GM20431 (cell line): Measurements from ENCODE around the gene PEDS1.
"Not testable (repeated sequence)": the region's sequence is repeated elsewhere in the genome, so short reads cannot be mapped to it uniquely, and the experiment has no call there.

Experiments
- in situ Hi-C: fragments of 300-500 bp; cut with MseI, MboI; formaldehyde crosslinking; loops from one replicate; pipeline ENCODE4 v1.15.0; 2020; ENCODE audit warnings: low sequenced_read_pairs; ENCODE audit not compliant: unreplicated experiment

PEDS1 gene

DNA sequence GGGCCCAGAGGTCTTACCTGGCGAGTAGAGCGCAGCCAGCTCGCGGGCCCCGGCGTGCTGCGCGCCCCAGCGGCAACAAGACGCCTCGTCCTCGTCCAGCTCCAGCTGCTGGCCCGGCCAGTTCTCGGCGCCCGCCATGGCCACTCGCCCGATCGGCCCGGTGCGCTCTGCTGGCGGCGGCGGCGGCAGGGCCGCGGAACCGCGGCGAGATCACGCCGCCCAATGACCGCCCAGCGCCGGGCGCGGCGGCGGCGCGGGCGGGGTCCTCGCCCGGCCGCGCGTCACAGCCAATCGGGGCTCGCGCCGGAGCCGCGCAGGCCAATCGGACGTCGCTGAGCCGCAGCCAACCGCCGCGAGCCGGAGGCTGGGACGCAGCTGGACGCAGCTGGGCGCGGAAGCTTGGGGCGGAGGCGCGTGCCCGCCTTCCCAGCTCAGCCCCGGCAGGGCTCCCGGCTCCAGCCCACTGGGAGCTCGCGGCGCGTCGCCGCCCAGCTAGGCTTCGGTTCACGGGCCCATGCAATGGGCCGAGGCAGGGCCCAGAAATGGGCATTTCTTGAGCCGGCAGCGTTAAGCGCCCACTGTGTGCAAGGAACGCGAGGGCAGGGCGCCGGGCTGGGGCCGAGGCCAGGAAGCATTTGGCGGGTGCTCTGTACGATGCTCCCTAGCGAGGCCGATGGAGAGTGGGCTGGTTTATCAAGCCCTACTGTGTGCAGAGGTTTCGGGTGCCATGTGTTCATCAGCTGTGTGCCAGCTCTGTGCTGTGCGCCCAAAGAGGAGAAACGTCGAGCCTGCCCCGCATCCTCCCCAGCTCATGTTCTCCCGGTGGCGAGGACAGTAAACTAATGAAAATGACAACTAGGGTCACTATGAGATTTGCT, at the start of gene PEDS1:
TSS of gene PEDS1 (minus strand) at position 224 of the 878 bp plus-strand sequence. CDS start at position 138, 86 bp downstream.
- in situ Hi-C loops: no loop called here

DNA sequence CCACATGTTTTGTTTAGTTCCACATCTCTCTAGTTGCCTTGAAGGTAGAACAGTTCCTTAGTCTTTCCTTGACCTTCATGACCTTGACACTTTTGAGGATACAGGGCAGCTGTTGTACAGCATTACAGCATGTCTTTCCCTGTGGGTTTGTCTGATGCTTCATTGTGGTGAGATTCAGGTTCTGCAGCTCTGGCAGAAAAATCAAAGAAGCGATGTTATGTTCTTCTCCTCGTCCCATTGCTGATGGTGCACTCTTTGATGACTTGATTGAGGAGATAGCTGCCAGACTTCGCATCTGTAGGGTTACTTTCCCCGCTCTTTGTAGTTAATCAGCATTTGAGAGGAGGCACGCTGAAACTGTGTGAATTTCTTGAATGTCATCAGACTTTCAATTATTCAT, 49.2 kb upstream of the PEDS1 start:
- in situ Hi-C loops: no loop called here

DNA sequence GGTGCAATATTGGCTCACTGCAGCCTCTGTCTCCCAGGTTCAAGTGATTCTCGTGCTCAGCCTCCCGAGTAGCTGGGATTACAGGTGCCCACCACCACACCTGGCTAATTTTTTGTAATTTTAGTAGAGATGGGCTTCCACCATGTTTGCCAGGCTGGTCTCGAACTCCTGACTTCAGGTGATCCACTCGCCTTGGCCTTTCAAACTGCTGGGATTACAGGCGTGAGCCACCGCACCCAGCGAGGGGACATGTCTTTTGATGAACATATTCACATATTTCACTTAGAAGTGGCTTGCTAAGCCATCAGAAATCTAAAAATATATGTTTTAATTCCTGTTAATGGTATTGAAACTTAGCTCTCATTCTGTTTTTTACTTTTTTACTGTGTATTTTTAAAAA, 48.2 kb upstream of the PEDS1 start:
- in situ Hi-C loops: not testable (repeated sequence)

DNA sequence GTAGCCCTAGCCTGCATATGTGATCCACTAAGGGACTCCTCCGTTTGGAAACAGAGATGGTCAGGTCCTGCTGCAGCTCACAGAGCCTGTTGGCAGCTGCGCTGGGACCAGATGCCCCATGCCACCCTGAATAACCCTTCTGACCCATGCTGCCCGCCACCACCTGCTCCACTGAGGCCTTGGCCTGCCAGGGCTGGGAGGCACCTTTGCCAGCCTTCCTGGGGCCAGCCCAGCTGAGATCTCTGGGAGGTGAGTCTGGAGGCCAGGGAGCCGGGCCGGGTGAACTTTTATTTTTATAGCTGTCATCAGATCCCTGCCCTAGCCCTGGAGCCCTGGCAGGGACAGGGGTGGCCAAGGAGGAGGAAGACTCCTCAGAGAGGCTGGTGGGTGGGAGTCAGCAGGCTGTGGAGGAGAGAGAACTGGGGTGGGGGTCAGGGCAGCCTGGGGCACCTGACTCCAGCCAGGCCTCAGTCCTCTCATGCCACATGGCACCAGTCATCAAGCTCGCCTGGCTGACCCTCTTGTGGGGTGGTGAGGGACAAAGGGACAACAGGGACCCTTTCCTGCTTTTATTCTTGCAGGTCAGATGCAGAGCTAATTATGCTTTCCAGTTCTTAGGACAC, 47.1 kb upstream of the PEDS1 start:
- in situ Hi-C loops: no loop called here

DNA sequence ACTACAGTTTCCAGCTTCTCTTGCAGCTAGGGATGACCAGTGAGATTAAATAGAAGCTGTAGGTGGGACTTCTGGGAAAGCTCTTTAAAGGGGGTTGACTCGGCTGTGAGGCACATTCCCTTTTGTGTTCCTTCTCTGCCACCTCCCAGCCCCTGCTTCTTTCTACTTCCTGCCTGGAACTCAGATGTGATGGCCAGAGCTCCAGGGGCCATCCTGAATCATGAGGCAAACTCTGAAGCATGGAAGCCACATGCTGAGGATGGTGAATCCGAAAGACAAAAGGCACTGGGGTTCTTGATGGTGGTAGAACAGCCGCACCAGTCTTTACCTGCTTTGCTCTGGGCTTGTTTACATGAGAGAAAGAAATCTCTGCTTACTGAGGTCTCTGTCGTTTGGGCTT, 46.2 kb upstream of the PEDS1 start:
- in situ Hi-C loops: no loop called here

DNA sequence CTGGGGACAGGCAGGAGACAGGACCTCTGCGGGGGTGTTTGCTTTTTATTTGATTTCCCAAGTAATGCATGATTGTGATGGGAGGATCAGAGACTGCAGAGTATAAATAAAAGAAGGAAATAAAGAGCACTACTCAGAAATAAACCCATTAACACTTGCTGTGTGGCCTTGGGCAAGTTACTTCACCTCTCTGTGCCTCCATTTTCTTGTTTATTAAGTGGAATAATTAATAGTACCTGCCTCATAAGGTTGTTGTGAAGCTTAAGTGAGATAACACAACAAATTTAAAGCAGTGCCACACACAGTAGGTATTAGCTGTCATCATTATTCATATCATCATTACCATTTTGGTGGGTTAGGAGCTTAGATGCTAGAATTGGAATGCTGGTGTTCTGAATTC, 45.2 kb upstream of the PEDS1 start:
- in situ Hi-C loops: no loop called here

DNA sequence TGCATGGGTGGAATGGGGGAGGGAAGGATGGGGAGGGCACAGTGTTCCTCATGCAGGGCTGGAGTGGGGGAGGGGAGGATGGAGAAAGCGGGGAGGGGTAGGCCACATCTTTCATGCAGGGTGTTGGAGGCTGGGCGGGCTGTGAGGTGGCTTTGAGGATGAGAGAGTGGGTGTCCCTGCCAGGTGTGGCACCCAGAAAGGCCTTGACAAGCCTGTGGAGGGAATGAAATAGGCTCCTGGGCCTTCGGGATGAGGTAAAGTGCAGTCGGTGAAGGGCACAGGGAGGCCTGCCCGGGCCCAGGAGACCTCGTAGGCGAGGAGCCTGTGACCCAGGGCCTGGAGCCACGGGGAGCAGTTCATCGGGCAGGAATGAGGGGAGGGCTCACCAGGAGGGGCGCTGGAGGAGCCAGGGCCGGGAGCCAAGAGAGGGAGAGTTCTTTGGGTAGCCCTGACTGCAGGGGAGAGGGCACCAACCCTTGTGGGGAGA, 44.7 kb upstream of the PEDS1 start:
- in situ Hi-C loops: no loop called here

DNA sequence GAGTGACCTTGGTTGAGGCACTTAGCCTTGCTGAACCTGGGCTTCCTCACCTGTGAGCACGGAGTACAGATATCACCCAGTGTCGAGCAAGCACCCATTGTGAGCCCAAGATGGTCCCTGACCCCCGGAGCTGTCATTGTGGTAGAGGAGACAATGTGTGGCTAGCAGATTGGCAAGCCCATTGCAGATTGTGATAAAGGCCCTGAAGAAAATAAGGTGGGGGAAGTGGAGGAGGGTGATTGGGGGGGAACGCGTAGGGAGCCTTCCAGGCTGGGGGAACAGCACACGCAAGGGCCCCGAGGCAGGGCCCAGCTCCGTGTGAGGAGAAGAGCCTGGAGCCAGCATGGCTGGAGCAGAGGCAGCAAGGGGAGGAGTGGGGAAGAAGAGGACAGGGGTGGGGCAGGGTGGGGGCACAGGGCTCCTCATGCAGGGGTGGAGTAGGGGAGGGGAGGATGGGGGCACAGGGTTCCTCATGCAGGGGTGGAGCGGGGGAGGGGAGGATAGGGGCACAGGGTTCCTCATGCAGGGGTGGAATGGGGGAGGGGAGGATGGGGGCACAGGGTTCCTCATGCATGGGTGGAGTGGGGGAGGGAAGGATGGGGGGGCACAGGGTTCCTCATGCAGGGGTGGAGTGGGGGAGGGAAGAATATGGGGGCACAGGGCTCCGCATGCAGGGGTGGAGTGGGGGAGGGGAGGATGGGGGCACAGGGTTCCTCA, 44.1 kb upstream of the PEDS1 start:
- in situ Hi-C loops: no loop called here

DNA sequence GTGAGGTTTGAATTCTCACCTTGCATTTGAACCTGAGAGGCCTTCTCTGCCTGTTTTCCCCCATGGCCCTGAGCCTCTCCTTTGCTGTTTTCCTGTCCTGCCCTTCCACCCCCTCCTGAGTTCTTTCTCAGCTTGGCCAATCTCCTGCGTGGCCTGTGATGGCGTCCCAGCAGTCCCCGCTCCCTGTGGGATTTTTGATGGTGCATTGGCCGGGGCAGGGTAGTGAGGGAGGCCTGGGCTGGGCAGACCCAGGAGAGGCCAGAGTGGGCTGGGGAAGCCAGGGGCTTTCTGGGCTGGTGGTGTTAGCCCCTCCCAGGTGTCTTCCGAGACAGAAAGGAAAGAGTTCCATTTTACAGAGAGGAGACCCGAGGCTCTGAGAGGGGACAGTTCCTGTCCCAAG, 43.4 kb upstream of the PEDS1 start:
- in situ Hi-C loops: no loop called here

DNA sequence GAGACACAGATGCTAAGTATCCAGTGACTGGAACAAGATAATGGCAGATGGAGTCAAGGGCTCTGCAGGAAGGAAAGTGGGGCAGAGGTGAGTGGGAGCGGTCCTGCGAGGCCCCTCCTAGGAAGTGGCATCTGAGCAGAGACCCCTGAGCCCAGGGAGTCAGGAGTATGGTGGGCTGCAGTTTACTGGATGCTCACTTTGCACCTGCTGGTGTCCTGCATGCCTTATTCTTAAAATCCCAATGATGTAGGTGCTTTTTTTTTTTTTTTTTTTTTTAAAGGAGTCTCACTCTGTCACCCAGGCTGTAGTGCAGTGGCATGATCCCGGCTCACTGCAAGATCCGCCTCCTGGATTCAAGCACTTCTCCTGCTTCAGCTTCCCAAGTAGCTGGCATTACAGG, 42.7 kb upstream of the PEDS1 start:
- in situ Hi-C loops: no loop called here

DNA sequence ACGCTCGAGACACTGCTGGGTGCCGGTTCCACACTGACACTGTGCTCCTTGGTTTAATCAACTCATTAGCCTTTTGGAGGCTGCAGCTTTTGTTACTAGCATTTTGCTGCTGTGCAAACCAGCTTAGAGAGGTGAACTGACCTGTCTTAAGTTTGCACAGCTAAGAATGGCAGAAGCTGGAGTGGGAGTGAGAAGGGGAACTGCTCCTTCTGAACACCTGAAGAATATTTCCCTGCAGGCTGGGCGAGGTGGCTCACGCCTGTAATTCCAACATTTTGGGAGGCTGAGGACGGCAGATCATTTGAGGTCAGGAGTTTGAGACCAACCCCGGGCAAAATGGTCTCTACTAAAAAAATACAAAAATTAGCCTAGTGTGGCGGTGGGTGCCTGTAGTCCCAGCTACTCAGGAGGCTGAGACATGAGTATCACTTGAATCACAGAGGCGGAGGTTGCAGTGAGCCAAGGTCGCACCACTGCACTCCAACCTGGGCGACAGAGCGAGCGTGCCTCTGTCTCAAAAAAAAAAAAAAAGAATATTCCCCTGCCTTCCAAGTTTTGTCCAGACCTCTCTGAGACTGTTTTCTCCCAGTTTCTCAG, 42.1 kb upstream of the PEDS1 start:
- in situ Hi-C loops: no loop called here

DNA sequence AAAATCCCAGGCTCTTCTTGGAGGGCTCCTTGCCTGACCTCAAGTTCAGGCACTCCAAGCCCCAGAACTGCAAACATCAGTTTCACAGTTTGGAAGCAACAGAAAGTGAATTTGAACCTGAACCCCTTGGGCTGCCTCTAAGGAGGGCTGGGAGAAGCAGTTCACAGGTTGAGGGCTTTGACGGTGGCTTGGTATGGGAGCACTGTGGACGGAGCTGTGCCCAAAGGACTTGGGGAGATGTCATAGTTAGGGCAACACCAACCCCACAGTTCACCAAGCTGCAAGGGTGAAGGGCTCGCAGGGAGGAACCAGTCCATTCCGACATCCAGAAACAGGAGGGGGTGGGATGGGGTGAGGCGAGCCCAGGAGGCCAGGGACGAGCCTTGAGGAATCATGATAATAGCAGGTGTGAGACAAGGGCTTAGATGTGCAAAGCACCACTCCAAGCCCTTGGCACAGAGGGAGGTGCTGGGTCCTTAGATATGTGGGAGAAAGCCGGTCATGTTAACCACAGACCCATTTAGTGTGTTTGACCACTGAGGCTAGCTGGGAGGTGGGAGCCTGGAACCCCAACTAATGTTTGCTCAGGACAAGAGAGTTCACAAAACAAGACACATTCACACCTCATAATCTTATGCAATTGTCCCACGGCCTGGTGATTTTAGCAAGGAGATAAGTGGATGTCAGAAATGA, 41.5 kb upstream of the PEDS1 start:
- in situ Hi-C loops: no loop called here

DNA sequence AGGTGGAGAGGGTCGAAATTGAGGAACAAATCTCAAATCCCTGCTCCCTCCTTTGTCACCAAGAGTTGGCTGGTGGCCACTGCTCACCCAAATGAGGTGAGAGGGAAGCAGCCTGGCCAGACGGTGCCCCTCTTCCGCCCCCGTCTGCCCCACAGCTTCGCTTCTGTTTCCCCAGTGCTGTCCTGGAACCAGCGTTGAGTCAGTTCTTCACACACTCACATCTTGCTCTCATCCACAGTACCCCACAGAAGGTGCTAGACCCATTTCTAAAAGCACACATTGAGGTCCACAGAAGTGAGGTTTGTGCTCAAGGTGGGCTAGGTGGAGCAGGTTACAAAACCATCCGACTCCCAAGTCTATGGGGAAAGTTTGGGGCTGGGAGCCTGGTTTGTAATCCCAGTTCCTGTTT, 40.9 kb upstream of the PEDS1 start:
- in situ Hi-C loops: no loop called here

DNA sequence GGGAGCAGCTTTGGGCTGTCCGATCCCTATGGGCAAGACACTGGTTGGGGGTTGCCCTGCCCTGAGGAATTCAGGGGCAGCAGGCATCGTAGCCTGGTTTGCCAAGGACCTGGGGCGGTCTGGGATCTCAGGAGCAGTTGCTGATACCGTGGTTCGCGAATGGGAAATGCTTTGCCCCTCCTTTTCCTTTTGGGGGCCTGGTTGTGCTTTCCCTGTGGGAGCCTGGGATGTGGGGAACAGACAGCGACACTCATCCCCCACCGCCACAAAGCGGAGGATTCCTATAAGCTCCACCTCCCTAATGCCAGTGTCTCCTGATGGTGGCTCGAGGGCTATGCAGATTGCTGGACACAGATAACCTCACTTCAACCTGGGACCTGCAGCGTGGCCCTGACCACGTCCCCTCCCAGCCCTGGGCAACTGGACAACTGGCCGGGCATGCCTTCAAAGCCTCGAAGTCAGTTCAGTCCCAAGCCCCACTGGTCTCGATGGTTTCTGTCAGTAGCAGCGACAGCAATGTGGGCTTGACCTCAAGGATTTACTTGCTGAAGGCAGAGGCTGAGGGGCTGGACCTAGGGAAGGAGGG, 40.4 kb upstream of the PEDS1 start:
- in situ Hi-C loops: no loop called here

DNA sequence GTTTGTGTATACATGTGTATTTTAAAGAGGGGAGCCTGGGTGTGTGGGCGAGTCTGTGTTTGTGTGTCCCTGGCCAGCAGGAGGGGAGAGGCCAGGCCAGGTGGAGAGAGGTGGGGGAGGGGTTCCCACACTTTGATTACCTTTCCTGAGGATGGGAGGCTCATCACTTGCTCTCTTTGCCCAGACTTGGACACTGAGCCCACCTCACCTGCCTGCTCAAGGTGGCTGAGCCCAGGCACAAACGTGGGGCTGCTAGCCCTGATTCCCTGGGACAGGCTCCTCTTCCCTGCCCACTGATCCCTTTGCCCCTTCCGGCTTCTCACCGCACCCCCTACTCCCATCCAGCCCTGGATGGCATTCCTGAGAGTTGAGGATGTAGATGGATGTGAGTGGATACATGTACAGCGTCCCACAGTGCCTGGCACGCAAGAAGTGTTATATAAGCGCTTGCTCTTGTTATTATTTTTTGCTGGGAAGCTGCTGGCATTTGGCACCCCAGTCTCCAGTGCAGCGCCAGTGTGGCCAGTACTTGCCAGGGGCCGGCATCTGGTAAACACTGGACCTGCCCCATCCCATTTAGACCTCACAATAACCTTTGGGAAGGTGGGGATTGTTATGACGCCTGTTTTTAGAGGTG, 39.8 kb upstream of the PEDS1 start:
- in situ Hi-C loops: no loop called here

DNA sequence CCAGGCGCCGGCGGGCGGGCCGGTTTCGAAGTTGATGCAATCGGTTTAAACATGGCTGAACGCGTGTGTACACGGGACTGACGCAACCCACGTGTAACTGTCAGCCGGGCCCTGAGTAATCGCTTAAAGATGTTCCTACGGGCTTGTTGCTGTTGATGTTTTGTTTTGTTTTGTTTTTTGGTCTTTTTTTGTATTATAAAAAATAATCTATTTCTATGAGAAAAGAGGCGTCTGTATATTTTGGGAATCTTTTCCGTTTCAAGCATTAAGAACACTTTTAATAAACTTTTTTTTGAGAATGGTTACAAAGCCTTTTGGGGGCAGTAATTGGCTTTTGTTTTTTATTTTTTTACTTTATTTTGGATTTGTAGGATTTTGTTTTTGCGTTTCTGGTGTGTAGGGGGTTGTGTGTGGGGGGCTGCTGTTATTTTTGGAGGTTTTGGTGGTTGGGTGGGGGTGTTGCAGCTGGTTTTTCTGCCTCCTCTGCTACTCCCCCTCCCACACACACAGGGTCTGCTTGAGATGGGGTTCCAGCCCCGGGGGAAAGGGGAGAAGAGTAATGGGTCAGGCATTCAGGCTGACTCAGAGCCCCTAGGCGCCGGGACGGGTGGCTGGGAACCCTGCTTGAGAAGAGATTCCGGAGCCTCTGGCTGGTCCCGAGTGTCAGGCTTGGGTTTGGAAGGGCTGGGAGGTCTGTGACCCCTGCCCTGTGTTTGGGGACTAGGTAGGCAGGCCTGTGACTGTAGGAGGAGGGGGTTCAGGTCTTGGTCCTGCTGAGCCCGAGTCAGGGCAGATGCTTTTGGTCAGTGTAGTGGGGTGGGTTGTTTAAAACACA, 39.1 kb upstream of the PEDS1 start:
- in situ Hi-C loops: no loop called here

DNA sequence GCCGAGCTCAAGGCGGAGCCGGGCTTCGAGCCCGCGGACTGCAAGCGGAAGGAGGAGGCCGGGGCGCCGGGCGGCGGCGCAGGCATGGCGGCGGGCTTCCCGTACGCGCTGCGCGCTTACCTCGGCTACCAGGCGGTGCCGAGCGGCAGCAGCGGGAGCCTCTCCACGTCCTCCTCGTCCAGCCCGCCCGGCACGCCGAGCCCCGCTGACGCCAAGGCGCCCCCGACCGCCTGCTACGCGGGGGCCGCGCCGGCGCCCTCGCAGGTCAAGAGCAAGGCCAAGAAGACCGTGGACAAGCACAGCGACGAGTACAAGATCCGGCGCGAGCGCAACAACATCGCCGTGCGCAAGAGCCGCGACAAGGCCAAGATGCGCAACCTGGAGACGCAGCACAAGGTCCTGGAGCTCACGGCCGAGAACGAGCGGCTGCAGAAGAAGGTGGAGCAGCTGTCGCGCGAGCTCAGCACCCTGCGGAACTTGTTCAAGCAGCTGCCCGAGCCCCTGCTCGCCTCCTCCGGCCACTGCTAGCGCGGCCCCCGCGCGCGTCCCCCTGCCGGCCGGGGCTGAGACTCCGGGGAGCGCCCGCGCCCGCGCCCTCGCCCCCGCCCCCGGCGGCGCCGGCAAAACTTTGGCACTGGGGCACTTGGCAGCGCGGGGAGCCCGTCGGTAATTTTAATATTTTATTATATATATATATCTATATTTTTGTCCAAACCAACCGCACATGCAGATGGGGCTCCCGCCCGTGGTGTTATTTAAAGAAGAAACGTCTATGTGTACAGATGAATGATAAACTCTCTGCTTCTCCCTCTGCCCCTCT, 38.2 kb upstream of the PEDS1 start:
- in situ Hi-C loops: no loop called here
